HEK293T (cell line): ENCODE results near the gene ERC2.

Source experiments
- ARNT ChIP-seq: fragments of 450-650 bp; IDR thresholded peaks from 2 replicates; pipeline ENCODE4 v1.6.1; 2017; ENCODE audit warnings: mild to moderate bottlenecking
- ELF4 ChIP-seq: fragments of 450-650 bp; IDR thresholded peaks from 2 replicates; pipeline ENCODE4 v1.6.1; 2017; ENCODE audit warnings: antibody characterized with exemption
- FOXA1 ChIP-seq: fragments of 450-650 bp; IDR thresholded peaks from 2 replicates; pipeline ENCODE4 v1.6.1; 2016; ENCODE audit warnings: mild to moderate bottlenecking
- HDGF ChIP-seq: fragments of 450-650 bp; IDR thresholded peaks from 2 replicates; pipeline ENCODE4 v1.6.1; 2017; ENCODE audit warnings: antibody characterized with exemption, borderline replicate concordance
- SP1 ChIP-seq: fragments of 450-650 bp; IDR thresholded peaks from 2 replicates; pipeline ENCODE4 v1.6.1; 2017
- SUZ12 ChIP-seq: fragments of 450-650 bp; IDR thresholded peaks from 2 replicates; pipeline ENCODE4 v1.6.1; 2016; ENCODE audit warnings: mild to moderate bottlenecking

- TF ChIP-seq ARNT (no peak), HDGF (no peak), ELF4 (no peak), FOXA1 (no peak), SP1 (no peak), SUZ12 (no peak)
Measured at GRCh38 chr3:56476771-56477170, 8.5 kb upstream of the ERC2 start.
